Neural cell (in vitro differentiated cells): Measurements from ENCODE around the gene ERBB4. TPM values are rescaled to one million over a fixed set of nuclear protein-coding genes. Genes with fewer than 3 reads are reported as not detected.

Experiments
- H2AFZ ChIP-seq: fragments of 200-600, 300-800 bp; sonication (generic), shearing (Covaris generic); 2 replicates; pipeline ENCODE4 v1.6.0; 2014; ENCODE audit warnings: low read depth, mild to moderate bottlenecking, antibody characterized with exemption, low read length, moderate library complexity
- H3F3A ChIP-seq: fragments of 200-600 bp; shearing (Covaris generic); 2 replicates; pipeline ENCODE4 v1.6.1; 2016; ENCODE audit warnings: mild to moderate bottlenecking, moderate library complexity, mixed read lengths, antibody characterized with exemption, low read length; ENCODE audit not compliant: insufficient read depth, poor library complexity, severe bottlenecking
- H3K27ac ChIP-seq: fragments of 200-600, 300-800 bp; sonication (generic), shearing (Covaris generic); 2 replicates; pipeline ENCODE4 v1.5.1; 2014; ENCODE audit warnings: mild to moderate bottlenecking, low read length, moderate library complexity
- H3K27me3 ChIP-seq: fragments of 300-800, 200-600 bp; sonication (generic), shearing (Covaris generic); 2 replicates; pipeline ENCODE4 v1.6.0; 2014; ENCODE audit warnings: mild to moderate bottlenecking, low read depth, low read length, moderate library complexity; ENCODE audit not compliant: insufficient read depth
- H3K36me3 ChIP-seq: fragments of 300-800, 200-600 bp; sonication (generic), shearing (Covaris generic); 2 replicates; pipeline ENCODE4 v1.5.1; 2014; ENCODE audit warnings: mild to moderate bottlenecking, antibody characterized with exemption, low read length, moderate library complexity; ENCODE audit not compliant: insufficient read depth
- H3K4me2 ChIP-seq: fragments of 300-800, 200-600 bp; sonication (generic), shearing (Covaris generic); 2 replicates; pipeline ENCODE4 v1.6.0; 2014; ENCODE audit warnings: mild to moderate bottlenecking, low read length
- H3K4me3 ChIP-seq: fragments of 300-800, 200-600 bp; sonication (generic), shearing (Covaris generic); 2 replicates; pipeline ENCODE4 v1.5.1; 2014; ENCODE audit warnings: mild to moderate bottlenecking, low read length, moderate library complexity
- H3K79me2 ChIP-seq: fragments of 200-600 bp; shearing (Covaris generic); replicated peaks from 2 replicates; pipeline ENCODE4 v1.6.0; 2014; ENCODE audit warnings: mild to moderate bottlenecking, low read length, moderate library complexity; ENCODE audit not compliant: insufficient read depth
- H3K9ac ChIP-seq: fragments of 300-800, 200-600 bp; sonication (generic), shearing (Covaris generic); 2 replicates; pipeline ENCODE4 v1.6.1; 2016; ENCODE audit warnings: mild to moderate bottlenecking, low read length, mixed read lengths
- H3K9me2 ChIP-seq: fragments of 200-600 bp; shearing (Covaris generic); 2 replicates; pipeline ENCODE4 v1.6.1; 2016; ENCODE audit warnings: mild to moderate bottlenecking, low read length, mixed read lengths; ENCODE audit not compliant: insufficient read depth
- H3K9me3 ChIP-seq: fragments of 200-600, 300-800 bp; sonication (generic), shearing (Covaris generic); 2 replicates; pipeline ENCODE4 v1.6.1; 2016; ENCODE audit warnings: mild to moderate bottlenecking, mixed run types, low read length, moderate library complexity, mixed read lengths
- H4K20me1 ChIP-seq: fragments of 200-600 bp; shearing (Covaris generic); 2 replicates; pipeline ENCODE4 v1.6.1; 2016; ENCODE audit warnings: mild to moderate bottlenecking, mixed run types; ENCODE audit not compliant: insufficient read depth
- EP300 ChIP-seq: fragments of 450-650 bp; conservative IDR thresholded peaks from 2 replicates; pipeline ENCODE4 v1.6.1; 2014; ENCODE audit warnings: antibody characterized with exemption, mild to moderate bottlenecking, moderate library complexity; ENCODE audit not compliant: poor library complexity, severe bottlenecking
- EZH2 ChIP-seq: fragments of 200-600, 300-800 bp; shearing (Covaris generic), sonication (generic); IDR thresholded peaks from 2 replicates; pipeline ENCODE4 v1.6.1; 2014; ENCODE audit warnings: antibody characterized with exemption, low read length, borderline replicate concordance, mild to moderate bottlenecking; ENCODE audit not compliant: insufficient read depth, poor library complexity, severe bottlenecking
- MXI1 ChIP-seq: fragments of 450-650 bp; conservative IDR thresholded peaks from 2 replicates; pipeline ENCODE4 v1.6.1; 2014; ENCODE audit warnings: antibody characterized with exemption, mild to moderate bottlenecking; ENCODE audit not compliant: poor library complexity, severe bottlenecking
- POLR2AphosphoS5 ChIP-seq: IDR thresholded peaks from 2 replicates; pipeline ENCODE4 v1.6.1; 2012
- RAD21 ChIP-seq: fragments of 450-650 bp; conservative IDR thresholded peaks from 2 replicates; pipeline ENCODE4 v1.6.1; 2014; ENCODE audit warnings: antibody characterized with exemption, mild to moderate bottlenecking, moderate library complexity
- SMC3 ChIP-seq: fragments of 450-650 bp; conservative IDR thresholded peaks from 2 replicates; pipeline ENCODE4 v1.6.1; 2014; ENCODE audit warnings: antibody characterized with exemption, mild to moderate bottlenecking, moderate library complexity; ENCODE audit not compliant: poor library complexity
- TAF1 ChIP-seq: IDR thresholded peaks from 2 replicates; pipeline ENCODE4 v1.6.1; 2012; ENCODE audit warnings: low read depth
- polyA plus RNA-seq: library from polyadenylated mRNA; depleted of rRNA; stranded (reverse); fragments of >200 nt; gene quantifications from 2 replicates; pipeline ENCODE4 v1.2.3, GENCODE V29; 2014
- TF ChIP-seq, protein P1 (sequence below): IDR thresholded peaks from 2 replicates; pipeline ENCODE4 v1.6.1; 2012; ENCODE audit warnings: borderline replicate concordance
- TF ChIP-seq, protein P2 (sequence below): fragments of 450-650 bp; IDR thresholded peaks from 2 replicates; pipeline ENCODE4 v1.5.1; 2014; ENCODE audit warnings: antibody characterized with exemption, mild to moderate bottlenecking, moderate library complexity; ENCODE audit not compliant: poor library complexity, severe bottlenecking

The ERBB4 gene
- polyA plus RNA-seq, 1 donor from 2014 or later = 0.69 TPM

DNA sequence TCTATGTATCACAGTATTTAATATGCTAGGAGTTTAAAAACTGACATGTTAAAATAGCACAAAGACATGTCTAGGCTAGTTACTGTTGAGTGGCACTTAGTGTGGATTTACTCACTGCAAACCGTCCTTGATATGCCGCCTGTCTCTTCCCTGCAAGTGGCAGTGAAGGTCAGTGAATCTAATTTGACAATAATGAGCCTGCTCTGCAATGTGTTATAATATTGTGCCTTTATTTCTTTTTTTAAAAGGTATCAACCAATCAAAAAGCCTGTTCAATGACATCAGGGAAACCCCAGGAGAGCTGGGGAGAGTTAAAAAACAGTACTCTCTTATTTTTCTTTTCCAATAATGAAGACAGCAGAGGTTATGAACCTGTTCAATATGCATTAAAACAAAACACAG is 384.1 kb downstream of the ERBB4 start:
- H3K4me2 ChIP-seq = no peak overlapping the region
- H3F3A ChIP-seq = peaks cover 6% of the 10 kb centered on the region
- no peak overlapping the region for H3K4me3 ChIP-seq
- H4K20me1 ChIP-seq = no peaks in the 10 kb centered on the region
- TF ChIP-seq EP300 (peak; percentile 75), POLR2AphosphoS5 (peak; percentile 63), TAF1 (no peak)
- no peaks in the 10 kb centered on the region for H3K27me3 ChIP-seq
- no peaks in the 10 kb centered on the region for H3K79me2 ChIP-seq
- H3K9me2 ChIP-seq = no peaks in the 10 kb centered on the region
- no peak overlapping the region for H3K27ac ChIP-seq
- H3K9ac ChIP-seq = no peak overlapping the region
- no peaks in the 10 kb centered on the region for H3K36me3 ChIP-seq
- H2AFZ ChIP-seq = no peak overlapping the region
- H3K9me3 ChIP-seq = peaks cover 6% of the 10 kb centered on the region

DNA sequence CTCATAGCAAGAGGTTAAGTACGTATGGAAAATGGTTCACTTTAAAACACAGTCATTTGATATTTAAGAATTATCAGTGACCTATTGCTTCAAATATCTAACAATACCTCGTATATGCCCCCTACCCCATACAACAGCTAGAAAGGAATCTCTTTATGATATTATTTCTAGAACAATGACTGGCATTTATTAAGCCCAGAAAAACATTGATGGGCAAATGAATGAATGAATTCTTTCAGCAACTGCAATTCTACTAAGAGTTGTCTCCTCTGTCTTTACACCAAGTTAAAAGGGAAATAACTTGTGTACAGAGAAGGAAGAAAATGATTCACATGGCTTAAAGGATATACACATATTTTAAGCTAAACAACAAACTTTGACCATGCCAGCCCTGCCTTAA is 384.7 kb downstream of the ERBB4 start:
- Histone ChIP-seq H3K9ac (no peak overlapping the region), H3K9me2 (no peaks in the 10 kb centered on the region), H4K20me1 (no peaks in the 10 kb centered on the region), H3K27me3 (no peaks in the 10 kb centered on the region), H2AFZ (no peak overlapping the region), H3K4me2 (no peak overlapping the region), H3K9me3 (peaks cover 6% of the 10 kb centered on the region), H3K27ac (no peak overlapping the region), H3F3A (peaks cover 6% of the 10 kb centered on the region), H3K79me2 (no peaks in the 10 kb centered on the region), H3K4me3 (no peak overlapping the region), H3K36me3 (no peaks in the 10 kb centered on the region)
- TF ChIP-seq MXI1 (no peak), EP300 (no peak), POLR2AphosphoS5 (no peak), RAD21 (no peak), TAF1 (no peak), SMC3 (no peak), EZH2 (no peak)
- TF ChIP-seq, protein P1, sequence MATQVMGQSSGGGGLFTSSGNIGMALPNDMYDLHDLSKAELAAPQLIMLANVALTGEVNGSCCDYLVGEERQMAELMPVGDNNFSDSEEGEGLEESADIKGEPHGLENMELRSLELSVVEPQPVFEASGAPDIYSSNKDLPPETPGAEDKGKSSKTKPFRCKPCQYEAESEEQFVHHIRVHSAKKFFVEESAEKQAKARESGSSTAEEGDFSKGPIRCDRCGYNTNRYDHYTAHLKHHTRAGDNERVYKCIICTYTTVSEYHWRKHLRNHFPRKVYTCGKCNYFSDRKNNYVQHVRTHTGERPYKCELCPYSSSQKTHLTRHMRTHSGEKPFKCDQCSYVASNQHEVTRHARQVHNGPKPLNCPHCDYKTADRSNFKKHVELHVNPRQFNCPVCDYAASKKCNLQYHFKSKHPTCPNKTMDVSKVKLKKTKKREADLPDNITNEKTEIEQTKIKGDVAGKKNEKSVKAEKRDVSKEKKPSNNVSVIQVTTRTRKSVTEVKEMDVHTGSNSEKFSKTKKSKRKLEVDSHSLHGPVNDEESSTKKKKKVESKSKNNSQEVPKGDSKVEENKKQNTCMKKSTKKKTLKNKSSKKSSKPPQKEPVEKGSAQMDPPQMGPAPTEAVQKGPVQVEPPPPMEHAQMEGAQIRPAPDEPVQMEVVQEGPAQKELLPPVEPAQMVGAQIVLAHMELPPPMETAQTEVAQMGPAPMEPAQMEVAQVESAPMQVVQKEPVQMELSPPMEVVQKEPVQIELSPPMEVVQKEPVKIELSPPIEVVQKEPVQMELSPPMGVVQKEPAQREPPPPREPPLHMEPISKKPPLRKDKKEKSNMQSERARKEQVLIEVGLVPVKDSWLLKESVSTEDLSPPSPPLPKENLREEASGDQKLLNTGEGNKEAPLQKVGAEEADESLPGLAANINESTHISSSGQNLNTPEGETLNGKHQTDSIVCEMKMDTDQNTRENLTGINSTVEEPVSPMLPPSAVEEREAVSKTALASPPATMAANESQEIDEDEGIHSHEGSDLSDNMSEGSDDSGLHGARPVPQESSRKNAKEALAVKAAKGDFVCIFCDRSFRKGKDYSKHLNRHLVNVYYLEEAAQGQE = no peak
- TF ChIP-seq, protein P2, sequence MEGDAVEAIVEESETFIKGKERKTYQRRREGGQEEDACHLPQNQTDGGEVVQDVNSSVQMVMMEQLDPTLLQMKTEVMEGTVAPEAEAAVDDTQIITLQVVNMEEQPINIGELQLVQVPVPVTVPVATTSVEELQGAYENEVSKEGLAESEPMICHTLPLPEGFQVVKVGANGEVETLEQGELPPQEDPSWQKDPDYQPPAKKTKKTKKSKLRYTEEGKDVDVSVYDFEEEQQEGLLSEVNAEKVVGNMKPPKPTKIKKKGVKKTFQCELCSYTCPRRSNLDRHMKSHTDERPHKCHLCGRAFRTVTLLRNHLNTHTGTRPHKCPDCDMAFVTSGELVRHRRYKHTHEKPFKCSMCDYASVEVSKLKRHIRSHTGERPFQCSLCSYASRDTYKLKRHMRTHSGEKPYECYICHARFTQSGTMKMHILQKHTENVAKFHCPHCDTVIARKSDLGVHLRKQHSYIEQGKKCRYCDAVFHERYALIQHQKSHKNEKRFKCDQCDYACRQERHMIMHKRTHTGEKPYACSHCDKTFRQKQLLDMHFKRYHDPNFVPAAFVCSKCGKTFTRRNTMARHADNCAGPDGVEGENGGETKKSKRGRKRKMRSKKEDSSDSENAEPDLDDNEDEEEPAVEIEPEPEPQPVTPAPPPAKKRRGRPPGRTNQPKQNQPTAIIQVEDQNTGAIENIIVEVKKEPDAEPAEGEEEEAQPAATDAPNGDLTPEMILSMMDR = no peak

DNA sequence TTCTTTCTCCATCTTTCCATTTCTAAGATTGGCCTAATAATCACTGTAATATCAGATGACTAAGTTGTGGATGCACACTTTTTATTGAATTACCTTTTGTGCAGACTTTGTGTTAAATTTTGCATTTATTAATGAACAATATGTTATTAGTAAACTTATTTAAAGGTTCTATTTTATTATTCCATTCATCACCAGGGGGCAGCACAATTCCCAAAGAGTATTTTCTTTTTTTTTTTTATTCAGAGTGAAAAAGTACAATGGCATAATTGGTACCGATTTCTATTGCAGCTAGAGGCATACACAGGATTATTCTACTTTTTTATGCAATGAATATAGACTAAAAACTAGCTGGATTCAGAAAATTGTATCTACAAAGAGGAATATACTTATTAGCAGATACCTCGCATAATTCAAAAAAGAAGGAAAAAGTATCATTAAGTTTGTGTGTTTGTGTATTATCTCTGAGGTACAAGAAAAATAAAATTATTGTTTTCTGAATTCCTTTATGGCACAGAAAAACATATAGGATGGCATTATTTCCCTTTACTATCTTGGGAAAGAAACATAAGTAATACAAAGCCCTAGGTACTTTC is 390.6 kb downstream of the ERBB4 start:
- H3K9ac ChIP-seq = no peak overlapping the region
- H3K9me2 ChIP-seq = no peaks in the 10 kb centered on the region
- no peaks in the 10 kb centered on the region for H3K79me2 ChIP-seq
- no peaks in the 10 kb centered on the region for H3F3A ChIP-seq
- no peaks in the 10 kb centered on the region for H4K20me1 ChIP-seq
- peaks cover 6% of the 10 kb centered on the region for H3K9me3 ChIP-seq
- no peak for TF ChIP-seq POLR2AphosphoS5
- TF ChIP-seq, protein P1 = no peak
- TF ChIP-seq, protein P2 = peak; percentile 16
- no peaks in the 10 kb centered on the region for H3K27me3 ChIP-seq
- H2AFZ ChIP-seq = no peak overlapping the region
- H3K4me3 ChIP-seq = no peak overlapping the region
- H3K27ac ChIP-seq = no peak overlapping the region
- no peaks in the 10 kb centered on the region for H3K36me3 ChIP-seq
- no peak overlapping the region for H3K4me2 ChIP-seq
